Stimulated activated CD4-positive, alpha-beta T cell treated with anti-CD3 and anti-CD28 coated beads, Interleukin-4, amount 100 ng/mL, for 48 hours (primary cell): ENCODE data around the gene GALNTL6.
"Not testable (repeated sequence)": the region's sequence is repeated elsewhere in the genome, so short reads cannot be mapped to it uniquely, and the experiment has no call there.

Experiments
- DNase-seq, 2 donors: peaks; one replicate each; pipeline ENCODE4 v3.0.0-alpha.2; 2020; ENCODE audit warnings: low read depth in 2 of 2

GALNTL6 gene

DNA sequence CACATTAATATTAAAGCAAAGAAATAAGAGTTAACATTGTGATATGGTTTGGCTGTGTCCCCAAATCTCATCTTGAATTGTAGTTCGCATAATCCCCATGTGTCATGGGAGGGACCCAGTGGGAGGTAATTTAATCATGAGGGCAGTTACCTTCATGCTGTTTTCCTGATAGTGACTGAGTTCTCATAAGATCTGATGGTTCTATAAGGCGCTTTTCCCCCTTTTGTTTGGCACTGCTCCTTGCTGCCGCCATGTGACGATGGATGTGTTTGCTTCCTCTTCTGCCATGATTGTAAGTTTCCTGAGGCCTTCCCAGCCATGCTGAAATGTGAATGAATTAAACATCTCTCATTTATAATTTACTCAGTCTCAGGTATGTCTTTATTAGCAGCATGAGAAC lies 1201.6 kb downstream of the GALNTL6 start:
- DNase-seq: no peak

DNA sequence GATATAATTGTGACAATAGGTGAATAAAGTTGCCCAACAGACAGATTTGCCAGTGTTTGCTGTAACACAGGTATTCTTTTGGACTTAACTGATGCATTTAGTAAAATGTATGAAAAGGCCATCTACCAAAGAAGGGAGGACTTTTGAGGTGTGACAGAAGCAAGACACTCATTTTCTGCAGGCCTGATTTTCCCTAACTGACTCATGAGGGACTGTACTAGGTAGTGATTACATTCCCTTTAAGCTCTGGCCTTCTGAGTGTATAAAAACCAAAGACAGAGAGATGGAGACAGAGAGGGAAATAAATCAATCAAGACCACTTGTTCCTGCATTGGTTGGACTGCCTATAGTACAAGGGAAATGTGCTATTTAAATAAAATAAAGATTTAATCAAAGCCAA lies 1204.6 kb downstream of the GALNTL6 start:
- DNase-seq: no peak

GRCh38 chr4:173018446-173018845 lies 1205.2 kb downstream of the GALNTL6 start:
- DNase-seq: no peak

DNA sequence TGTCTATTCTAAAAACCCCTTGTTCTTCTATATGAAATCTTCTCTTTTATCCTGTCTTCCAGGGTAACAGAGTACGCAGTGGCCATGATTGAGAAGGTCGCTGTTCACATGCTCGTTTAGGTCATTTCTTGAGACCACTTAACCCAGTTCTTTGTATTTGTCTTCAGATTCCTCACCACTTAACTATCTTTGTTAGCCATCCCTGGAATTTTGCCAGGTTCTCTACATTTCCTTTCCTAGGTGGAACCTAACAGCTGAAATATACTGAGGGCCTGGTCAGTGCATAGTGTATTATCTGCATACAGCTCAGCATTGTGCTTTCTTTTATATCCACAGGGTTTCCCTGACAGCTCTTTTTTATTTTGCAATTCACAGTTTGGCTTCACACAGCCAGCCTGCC lies 1206.5 kb downstream of the GALNTL6 start:
- DNase-seq: no peak

- DNase-seq: not testable (repeated sequence)
Observed at GRCh38 chr4:173021746-173022573, 1208.8 kb downstream of the GALNTL6 start.

DNA sequence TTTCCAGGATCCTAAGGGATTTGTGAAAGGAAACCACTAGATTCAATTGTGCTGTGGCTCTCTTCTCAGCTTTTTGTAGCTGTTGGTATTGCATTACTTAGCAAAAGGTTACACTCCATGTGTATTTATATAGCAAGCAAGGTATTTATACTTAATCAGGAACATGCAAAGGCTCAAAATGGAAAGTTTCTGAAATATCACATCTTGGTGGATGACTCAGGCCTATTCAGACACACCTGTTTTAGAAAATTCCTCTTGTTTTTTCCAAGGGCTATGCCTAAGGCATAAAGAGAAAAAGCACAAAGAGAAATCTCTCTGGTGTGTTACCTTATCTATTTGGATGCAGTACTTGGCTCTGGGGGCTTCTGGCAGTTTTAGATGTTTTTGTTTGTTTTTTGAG lies 1211.0 kb downstream of the GALNTL6 start:
- DNase-seq: no peak

DNA sequence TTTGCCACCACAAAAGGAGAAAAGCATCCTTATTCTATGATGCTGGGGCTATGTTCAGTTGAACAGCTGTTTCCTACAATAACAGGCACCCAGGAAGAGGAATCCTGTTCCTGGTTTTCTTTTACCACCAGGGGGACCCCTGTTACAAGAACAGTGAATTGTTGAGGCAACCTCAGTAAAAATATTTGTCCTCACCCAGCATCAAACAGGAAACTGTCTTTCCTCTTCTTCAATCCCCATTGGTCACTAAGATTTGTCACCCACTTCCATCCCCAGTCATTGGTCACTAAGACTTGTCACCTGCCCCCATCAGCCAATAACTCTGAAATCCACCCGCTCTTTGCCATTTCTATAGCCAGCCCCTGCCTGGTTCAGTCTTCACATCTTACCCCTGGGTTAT lies 1211.9 kb downstream of the GALNTL6 start:
- DNase-seq: no peak

DNA sequence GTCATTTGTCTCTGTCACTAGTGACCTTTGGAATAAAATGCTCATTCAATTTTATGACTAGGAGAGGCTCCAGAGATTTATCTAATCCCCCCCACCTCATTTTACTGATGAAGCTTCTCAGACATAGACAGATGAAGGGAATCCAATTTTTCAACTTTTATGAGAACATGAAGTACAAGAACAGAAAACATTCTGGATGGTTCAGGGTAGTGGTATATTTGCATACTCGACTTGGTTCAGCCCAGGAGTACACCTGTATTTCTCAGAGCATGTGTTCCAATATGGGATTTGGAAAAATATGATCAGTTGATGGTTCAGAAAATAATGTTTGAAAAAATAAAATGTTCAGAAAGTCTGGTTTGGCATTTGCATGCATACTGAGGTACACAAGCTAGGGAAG lies 1224.0 kb downstream of the GALNTL6 start:
- DNase-seq: no peak

GRCh38 chr4:173038192-173038896 lies 1225.1 kb downstream of the GALNTL6 start:
- no peak for DNase-seq

GRCh38 chr4:173039617-173040577 lies 1226.7 kb downstream of the GALNTL6 start:
- no peak for DNase-seq

- no peak for DNase-seq
Observed at GRCh38 chr4:173041482-173041881, 1228.3 kb downstream of the GALNTL6 start.

DNA sequence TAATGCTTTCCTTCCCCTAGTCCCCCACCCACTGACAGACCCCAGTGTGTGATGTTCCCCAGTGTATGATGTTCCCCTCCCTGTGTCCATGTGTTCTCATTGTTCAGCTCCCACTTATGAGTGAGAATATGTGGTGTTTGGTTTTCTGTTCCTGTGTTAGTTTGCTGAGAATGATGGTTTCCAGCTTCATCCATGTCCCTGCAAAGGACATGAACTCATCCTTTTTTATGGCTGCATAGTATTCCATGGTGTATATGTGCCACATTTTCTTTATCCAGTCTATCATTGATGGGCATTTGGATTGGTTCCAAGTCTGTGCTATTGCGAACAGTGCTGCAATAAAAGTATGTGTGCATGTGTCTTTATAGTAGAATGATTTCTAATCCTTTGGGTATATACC lies 1228.9 kb downstream of the GALNTL6 start:
- not testable (repeated sequence) for DNase-seq

GRCh38 chr4:173044340-173044739 lies 1231.1 kb downstream of the GALNTL6 start:
- DNase-seq: no peak

- no peak for DNase-seq
Observed at GRCh38 chr4:173045571-173045970, 1232.4 kb downstream of the GALNTL6 start.

- no peak for DNase-seq
Observed at GRCh38 chr4:173046144-173046543, 1232.9 kb downstream of the GALNTL6 start.

GRCh38 chr4:173046818-173047217 lies 1233.6 kb downstream of the GALNTL6 start:
- DNase-seq: no peak

GRCh38 chr4:173051232-173051631 lies 1238.0 kb downstream of the GALNTL6 start:
- DNase-seq: no peak

DNA sequence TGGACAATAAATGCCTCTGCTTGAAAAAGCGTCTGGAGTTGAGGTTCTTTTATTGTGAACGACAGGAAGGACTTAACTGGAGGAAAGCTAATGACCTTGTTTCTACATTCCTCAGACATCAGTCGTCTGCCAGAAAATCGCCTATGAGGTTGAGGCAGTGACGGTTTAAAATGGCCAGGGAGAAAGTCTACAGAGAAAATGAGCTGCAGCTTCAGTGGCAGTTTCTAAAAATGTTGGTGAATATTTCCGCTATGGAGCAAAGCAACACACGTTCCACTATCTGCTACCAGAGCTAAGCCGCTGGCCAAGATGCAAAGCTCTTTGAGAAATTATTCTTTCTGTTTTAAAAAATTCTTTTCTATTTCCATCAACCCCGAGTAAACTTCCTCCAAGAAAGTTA lies 1238.5 kb downstream of the GALNTL6 start:
- no peak for DNase-seq

GRCh38 chr4:173052439-173052838 lies 1239.2 kb downstream of the GALNTL6 start:
- no peak for DNase-seq

DNA sequence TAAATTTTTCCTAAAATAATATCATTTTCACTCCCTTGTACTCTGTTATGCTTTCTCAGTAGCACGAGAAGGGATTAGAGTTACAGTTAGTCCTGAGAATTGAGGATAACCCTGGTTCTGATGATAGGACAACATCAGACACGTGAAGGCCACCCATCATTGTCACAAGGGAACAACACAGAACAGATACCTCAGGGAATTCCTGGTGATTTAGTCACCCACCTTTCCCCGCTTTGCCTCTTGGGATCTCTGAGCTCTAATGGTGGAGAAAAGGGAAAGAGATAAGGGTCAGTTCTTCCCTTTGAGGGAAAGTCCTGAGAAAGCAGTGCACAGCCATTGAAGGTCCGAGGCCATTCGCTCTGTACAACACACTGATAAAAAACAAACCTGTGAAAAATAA lies 1243.1 kb downstream of the GALNTL6 start:
- no peak for DNase-seq

DNA sequence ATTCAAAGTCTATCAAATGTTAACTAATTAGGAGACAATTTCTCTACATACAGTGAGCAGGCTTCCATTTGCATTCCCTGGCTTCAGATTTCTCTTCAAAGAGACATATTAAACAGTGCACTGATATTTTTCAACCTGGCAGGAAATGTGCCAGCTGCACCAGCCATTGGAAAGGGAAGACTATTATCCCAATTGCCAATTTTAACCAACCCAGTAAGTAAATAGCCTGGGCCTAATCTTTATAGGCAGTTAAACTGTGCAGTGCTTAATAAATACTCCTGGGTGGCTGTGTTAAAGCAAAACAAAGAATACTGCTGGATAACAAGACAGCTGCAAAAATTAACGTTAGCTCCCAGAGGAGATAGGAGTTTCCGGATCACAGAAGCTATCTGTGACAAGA lies 1243.5 kb downstream of the GALNTL6 start:
- DNase-seq: no peak

GRCh38 chr4:173057442-173057841 lies 1244.2 kb downstream of the GALNTL6 start:
- no peak for DNase-seq
